Hepatic stellate cell (primary cell): Measurements from ENCODE around the gene THAP7.
"Not testable (repeated sequence)": the region's sequence is repeated elsewhere in the genome, so short reads cannot be mapped to it uniquely, and the experiment has no call there.

ENCODE experiments used
- DNase-seq: peaks from one replicate; pipeline ENCODE4 v3.0.0; 2011; ENCODE audit warnings: low spot score

THAP7 gene

DNA sequence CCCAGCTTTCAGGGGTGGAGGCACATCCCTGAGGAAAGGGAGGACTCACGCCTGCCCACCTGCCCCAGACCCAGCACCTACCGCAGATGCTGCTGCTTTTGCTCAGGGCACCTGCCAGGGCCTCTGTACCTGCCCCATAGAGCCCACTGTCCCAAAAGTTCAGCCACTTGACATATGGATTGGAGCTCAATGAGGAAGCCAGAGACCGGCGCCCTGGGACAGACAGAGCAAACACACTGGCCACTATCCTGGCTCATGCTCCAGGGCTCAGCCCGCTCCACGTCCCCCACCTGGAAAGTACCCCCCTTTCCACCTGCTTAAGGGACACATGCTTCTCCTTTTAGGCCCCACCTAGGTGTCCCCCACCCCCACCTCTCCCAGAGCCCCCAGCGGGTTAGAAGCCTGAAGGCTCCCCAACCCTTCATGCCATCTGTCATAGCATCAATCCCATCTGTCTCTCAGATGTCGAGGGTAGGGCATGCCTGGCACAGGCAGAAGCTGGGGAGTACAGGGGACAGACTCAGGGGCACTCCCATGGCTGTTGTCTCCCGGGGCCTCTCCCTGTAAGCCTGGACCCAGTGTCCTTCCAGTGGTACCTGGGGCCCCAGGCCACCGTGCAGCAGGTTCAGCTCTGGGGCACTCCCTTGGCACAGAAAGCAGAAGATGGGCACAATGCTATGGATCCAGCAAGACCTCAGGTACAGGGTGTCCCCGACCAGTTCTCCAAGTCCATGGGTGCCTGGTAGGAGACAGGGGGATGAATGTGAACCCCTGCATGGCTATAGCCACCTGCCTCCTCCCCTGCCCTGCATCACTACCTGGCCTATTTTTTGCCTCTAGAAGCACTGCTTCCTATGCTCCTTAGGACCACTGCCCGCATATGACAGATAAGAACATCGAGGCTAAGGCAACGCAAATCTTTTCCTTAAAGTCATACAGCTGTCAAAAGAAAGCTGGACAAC, 10.8 kb upstream of the THAP7 start:
- DNase-seq: no peak

DNA sequence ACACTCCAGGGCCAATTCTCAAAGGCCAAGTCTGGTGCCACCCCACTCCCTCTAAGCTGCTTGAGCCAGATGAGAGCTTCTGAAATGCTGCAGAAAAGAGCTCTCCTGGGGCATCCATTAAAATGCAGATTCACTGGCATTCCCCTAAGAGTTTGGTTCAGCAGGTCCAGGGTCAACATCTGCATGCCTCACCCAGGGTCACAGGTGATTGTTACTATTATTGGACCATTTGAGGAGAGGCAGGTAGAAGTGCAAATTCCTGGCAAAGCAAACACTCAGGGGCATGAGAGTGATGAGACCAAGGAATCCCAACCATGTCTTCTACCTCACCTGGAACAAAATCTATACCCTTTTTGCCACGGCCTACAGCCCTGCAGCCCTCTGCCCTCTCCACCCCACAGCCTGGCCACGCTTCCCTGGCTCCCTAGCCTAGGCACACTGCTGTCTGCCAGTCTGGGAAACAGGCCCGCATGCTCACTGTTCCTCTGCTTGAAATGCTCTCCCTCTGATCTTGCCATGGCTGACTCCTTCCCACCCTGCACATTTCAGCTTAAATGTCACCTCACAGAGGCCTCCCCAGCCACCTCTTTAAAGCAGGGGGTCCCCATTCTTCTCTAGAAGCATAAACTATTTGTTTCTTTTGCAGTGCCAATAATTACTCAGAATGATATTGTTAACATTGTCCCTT, 8.7 kb upstream of the THAP7 start:
- no peak for DNase-seq

DNA sequence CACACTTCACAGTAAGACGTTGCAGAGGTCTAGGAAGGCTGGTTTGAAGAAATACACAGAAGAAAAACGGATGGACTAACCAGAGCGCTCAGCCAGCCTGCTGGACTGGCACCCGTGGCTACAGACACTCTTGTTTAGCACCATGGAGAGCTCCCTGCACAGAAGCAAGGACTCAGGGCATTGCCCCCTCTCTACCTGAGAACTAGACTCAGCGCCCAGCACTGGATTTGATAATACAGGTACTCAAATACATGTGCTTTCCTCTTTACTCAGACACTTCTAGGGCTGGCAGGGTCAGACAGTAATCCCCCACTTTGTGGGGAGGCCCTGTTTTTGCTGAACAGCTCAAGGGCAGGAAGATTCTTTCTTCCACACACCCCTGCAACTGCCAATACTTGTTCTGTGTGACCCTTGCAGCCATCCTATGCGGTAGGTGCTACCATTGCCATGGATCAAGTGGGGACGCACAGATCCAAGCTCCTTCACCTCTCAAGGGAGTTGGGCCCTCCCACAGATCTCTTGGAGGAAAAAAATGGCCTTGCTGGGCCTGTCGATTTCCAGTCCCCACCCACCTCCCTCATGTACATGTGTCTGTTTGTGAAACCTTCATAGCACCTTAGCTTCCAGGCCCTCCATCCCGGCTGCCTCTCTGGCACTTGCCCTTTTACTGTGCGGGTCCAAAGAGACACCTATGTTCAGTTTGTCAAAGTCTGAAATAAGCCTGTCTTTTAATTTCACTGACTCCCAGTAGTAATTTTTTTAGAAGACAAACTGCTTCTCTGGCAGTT, 7.9 kb upstream of the THAP7 start:
- DNase-seq: peak; percentile 35

DNA sequence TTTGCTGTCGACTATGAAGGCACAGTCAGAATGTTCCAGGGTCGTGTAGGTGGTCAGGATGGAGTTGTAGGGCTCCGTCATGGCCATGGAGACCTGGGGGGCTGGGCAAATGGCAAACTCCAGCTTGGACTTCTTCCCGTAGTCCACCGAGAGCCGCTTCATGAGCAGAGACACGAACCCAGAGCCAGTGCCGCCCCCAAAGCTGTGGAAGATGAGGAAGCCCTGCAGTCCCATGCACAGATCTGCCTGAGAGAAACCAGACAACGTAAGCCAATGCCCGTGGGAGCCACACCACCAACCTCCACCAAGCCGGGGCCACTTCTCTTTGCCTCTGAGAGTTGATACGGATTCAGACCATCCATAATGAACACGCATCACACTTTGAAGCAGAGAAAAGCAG, 7.3 kb upstream of the THAP7 start:
- not testable (repeated sequence) for DNase-seq

DNA sequence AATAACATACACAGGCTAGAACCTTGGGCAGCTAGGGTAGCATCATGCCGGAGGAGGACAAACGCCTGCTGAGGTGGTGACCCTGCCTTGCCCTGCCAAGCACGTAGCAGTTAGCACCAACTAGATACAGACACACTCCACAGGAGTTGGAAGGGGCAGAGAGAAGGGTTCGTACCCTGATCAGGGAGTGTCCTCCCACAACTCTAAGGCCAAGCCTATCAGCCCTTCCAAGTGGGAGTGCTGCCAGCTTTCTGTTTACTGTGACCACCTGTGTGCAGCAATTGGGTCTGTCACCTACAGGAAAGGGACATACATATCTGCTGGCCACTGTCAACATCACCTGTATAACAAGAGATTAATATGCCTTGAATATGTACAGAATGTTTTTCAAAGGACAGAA, 1.9 kb upstream of the THAP7 start:
- DNase-seq: no peak

DNA sequence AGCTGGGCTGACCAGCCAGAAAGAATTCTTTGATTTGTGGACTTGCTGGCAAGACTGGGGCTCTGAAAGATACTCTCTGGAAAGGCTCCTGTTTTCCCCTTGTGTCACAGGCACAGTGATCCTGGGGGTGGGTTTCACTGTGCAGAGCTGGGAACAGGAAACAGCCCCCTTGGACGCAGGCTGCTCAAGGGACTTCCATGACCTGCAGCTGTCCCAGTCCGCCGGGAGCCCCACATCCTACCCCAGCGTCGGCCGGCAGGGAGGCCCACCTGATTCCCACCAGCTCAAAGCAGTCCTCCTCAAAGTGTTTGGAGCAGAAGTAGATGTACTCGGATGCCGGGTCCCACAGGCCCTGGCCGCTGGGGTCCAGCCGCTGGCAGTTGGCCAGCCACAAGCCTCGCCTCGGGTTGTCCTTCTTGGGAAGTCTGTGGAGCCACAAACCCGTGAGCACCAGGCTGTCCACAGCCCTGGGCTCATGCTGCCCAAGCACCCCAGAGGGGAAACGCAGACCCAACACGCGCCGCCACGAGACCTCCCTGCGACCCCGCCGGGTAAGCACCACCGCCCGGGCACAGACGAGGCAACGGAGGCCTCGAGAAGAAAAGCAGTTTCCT, 824 bp downstream of the THAP7 start:
- DNase-seq: no peak

DNA sequence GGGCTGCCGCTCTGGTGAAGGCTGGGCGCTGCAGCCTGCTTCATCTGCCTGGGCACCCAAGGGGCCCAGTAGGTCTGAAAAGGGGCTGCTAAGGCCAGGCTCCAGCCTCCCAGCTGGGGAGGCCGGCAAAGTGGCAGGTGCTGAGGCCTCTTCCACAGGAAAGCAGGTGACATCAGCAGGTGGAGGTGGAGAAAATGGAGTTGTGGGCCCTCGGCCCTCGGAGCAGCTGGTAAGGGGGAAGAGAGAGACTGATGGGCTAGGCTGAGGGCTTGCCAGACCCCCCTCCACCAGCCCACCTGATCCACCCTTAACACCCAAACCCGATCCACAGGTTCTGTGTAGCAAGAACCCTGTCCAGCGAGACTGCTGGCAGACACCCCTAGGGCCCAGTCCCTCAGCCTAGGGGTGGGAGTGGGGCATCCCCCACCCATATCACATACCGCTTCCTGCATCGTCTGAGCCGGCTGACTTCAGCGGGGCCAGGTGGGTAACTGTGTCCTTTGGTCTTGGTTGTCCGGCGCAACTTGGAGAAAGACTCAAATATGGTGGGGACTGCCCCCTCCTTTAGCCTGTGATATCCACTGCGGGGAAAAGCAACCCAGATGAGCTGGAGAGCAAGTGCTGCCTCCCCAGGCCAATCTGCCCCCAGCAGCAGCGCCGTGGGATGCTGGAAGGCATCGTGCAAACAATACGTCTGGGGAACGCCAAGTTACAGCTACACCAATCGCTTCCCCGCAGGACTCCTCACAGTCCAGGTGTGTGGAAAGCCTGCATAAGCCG, 1.5 kb downstream of the THAP7 start:
- DNase-seq: no peak

DNA sequence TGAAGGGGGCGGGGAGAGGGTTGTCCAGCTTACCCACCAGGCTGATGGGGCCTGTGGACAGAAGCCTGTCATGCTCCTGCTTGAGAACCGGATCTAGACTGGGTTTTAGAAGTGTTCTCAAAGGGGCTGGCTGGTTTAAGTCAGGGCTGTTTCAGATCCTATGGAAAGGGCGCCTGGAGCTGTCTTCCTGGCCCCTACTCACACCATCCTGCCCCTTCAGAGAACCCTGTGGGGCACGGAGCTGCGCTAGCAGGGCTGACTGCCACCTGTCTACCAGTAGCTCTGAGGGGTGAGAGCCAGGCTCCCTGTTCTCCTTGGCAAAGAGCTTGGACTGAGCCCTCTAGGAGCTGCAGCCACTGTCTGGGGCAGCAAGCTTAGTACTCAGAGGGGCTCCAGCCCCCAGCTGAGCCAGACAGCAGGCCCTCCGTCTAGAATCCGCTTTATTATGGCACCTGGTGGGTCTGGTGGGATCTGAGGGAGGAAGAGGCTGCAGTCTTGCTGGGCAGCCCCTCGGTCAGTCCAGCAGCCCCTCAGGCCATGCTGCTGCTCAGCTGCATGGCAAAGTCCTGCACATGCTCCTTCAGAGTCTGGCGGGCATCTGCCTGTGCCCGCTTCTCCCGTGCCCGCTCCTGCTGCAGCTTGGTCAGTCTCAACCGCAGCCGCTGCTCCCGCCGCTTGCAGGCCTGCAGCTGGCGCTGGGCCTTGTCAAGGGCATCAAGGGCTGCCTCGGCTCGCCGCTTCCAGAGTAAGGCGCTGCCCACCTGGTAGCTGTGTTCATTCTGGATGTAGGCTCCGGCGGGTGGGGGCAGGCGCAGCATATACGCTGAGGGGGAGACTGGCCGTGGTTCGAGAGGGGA, 2.3 kb downstream of the THAP7 start:
- no peak for DNase-seq

DNA sequence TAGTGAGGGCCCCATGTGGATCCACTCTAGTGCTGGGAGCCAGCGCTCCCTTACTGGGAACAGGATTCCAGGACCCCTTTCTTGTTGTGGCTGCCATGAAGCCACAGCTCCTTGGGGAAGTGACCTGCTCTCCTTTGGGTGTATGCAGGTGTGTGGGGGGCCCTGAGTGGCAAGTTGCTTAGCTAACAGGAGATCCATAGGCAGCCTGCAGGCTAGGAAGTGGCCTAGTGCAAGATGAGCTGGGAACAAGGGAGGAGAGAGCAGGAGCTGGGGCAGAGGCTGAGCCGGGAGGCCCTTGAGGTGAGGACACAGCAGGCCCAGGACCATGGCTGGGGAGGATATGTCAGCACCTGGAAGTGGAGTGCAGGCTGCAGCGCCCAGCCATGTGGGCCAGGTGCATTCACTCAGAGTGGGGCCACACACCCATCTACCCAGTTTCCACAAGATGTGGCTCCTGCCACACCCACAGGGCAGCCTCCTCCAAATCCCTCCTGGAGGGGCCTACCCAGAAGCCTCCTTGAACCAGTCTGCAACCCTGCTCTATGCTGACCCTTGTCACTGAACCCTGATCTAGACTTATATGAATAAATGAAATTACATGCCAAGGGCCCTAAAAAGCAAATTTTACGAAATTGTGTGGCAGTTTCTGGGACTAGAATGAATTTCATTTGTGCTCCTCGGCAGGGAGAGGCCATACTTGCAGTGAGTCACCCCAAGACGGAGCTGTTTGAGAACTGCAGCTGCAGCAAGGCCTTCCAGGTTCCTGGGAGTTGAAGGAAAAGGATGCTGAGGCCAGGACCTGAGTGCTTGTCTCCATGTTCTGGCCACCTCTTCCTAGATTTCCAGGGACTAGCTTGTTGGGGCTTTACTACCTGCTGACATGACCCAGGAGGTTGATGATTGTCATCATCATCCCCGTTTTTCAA, 3.2 kb downstream of the THAP7 start:
- no peak for DNase-seq

DNA sequence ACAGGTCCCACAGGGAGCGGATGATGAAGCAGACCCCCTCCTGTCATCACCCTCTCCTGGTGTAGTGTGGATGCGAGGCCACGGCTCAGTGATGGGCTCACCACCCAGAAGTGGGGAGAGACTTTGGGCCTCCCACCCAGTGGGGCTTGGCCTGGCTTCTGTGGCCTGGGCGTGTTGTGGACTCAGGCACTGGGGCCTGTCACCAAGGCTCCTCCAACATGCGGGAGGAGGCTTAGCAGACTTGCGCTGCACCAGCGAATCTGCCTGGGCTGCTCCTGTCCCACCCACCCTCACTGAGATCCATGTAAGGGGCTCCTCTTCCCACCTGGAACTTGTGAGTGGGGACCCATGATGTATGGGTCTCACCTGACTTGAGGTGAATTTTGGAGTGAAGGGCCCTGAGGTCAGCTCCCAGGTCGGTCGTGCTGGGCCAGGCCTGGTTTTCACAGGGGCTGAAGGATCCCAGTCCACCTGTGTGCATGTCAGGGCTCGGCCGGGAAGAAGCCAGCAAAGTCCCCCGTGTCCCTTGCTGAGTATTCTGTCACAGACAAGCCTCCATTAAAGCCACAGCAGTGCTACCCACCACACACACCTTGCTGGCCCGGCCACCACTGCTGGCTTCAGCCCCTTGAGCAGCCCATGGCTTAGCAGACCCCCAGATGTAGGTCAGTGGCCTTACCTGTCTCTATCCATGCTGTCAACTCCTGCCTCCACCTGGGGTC, 4.2 kb downstream of the THAP7 start:
- no peak for DNase-seq

DNA sequence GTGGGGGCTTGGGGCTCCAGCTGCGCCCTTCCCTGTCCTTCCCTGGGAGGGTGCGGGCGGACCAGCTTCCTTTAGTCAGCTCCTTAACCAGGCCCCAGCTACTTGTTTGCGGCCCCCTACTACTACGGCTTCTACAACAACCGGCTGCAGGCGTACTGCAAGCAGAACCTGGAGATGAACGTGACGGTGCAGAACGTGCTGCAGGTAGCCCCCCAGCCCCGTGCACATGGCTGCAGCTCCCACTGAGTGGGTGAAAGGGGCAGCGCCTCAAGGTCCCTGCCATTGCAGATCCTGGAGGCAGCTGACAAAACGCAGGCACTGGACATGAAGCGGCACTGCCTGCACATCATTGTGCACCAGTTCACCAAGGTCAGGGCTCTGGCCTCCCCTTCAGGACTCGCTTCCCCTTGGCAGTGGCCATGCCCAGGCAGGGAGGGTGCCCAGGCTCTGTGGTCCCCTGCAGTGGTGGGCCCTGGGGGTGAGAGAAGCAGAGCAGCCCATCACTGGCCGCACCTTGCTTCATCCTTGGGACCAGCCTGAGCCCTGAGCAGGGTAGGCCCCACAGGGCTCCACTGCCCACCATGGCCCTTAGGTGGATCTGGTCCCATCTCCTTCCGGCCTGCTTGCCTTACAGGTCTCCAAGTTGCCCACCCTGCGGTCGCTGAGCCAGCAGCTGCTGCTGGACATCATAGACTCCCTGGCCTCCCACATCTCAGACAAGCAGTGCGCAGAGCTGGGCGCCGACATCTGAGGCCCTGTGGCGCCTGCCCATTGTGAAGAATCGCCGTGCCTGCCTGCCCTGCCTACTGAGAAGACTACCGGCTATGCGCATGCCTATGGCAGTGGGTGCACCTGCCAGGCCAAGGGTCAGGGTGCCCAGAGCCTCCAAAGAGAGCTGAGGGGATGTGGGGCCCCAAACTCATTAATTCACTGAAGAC, 5.1 kb downstream of the THAP7 start:
- no peak for DNase-seq

DNA sequence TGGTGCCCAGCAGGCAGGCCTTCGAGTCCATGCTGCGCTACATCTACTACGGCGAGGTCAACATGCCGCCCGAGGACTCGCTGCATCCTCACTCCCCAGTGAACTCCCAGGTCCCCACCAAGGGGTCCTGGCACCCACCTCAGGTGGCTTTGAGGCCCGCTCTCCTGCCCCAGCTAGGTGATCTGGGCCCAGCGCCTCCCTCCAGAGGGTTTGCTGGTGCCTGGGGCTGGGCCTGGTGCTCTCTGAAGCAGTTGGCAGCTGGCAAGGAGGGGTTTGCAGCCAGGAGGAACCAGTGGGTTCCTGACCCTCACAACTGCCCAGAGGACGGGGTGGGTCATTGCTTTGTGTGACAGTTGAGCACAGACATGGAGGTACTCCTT, 5.9 kb downstream of the THAP7 start:
- DNase-seq: no peak

DNA sequence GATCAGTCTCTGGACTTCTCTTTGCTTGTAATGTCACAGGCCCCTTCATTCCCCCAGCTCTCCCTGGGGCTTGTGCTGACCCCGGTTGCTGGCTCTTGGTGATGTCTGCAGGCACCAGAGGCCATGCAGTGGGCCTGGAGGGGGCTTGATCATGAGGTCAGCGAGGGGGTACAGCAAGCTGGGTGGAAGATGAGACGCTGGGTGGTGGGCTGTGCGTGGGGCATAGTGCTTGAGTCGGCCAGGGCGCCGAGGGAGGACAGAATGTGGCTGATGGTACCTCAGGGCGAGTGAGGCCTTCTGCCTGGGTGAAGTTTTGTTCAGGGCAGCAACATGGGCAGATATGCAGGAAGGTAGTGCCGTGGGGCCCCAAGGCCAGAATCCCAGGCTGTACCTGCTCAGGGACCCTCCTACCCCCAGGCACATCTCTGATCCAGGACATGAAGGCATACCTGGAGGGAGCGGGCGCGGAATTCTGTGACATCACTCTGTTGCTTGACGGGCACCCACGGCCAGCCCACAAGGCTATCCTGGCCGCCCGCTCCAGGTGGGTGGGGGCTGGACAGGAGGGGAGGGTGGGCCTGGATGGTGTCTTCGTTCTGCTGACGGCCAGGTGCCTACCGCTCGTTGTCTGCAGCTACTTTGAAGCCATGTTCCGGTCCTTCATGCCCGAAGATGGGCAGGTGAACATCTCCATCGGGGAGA, 6.4 kb downstream of the THAP7 start:
- no peak for DNase-seq

DNA sequence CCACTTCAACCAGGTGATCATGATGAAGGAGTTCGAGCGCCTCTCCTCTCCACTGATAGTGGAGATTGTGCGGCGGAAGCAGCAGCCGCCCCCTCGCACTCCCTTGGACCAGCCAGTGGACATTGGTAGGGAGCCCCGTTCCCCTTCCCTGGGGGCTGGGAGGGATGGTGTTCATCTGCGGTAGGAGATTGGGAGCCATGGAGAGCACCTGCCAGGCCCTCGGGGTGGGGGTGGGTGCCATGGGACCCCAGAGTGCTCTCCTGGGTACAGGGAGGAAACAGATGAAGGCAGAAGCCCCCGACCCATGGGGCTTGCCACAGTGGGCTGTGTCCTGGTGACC, 7.0 kb downstream of the THAP7 start:
- no peak for DNase-seq

DNA sequence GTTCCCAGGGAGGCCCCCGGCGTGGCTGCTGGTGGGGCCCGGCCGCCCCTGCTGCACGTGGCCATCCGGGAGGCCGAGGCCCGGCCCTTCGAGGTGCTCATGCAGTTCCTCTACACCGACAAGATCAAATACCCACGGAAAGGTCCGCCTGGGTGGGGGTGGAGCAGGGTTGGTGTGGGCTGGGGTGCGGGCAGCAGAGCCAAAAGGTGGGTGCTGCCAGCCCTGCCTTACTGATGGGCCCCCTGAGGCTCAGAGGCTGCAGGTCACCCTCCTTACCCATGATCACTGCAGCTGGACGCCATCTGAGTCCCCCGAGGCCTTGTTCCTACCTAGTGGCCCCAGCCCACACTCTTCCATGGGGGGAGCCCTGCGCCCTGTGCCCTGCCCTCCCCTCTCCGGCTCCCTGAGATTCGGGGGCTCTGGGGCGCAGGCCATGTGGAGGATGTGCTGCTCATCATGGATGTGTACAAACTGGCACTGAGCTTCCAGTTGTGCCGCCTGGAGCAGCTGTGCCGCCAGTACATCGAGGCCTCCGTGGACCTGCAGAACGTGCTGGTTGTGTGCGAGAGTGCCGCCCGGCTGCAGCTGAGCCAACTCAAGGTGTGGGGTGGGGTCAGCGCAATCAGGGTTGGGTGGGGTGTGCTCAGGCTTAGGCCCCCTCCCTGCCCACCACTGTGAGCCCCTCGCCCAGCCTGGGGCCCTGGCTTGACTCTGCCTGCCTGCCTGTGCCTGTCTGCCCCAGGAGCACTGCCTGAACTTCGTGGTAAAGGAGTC, 7.6 kb downstream of the THAP7 start:
- DNase-seq: no peak
